ENCODE data around the gene ETNK1. TPM values are rescaled to one million over a fixed set of nuclear protein-coding genes. Genes with fewer than 3 reads are reported as not detected.

The ETNK1 gene
- total and polyA plus RNA-seq, 2 experiments from 2014 or later = 19.0 to 58.5 TPM

GRCh38 chr12:22733756-22734155, 108.8 kb downstream of the ETNK1 start:
- no peaks in the 10 kb centered on the region for H3K27me3 ChIP-seq
- H3K4me2 ChIP-seq = no peak overlapping the region
- H3K79me2 ChIP-seq = no peaks in the 10 kb centered on the region
- H4K20me1 ChIP-seq (ENCODE audit: insufficient read depth, poor library complexity, severe bottlenecking) = no peaks in the 10 kb centered on the region
- DNase-seq (ENCODE audit: low spot score) = no peak
- H3K4me1 ChIP-seq (ENCODE audit: insufficient read depth) = peaks cover 5% of the 10 kb centered on the region
- no peaks in the 10 kb centered on the region for H3K9me3 ChIP-seq (ENCODE audit: low read depth)
- no peak overlapping the region for H3K4me3 ChIP-seq
- TF ChIP-seq CTCF (IDR thresholded peaks at IDR 0.05; ENCODE audit: poor library complexity) (no peak), EZH2 (IDR thresholded peaks at IDR 0.05; ENCODE audit: borderline replicate concordance) (no peak), EZH2phosphoT487 (IDR thresholded peaks at IDR 0.05; ENCODE audit: low read depth, severe bottlenecking, unreplicated experiment) (no peak)
- 86% methylated on average over 7 of the region's 7 CpGs for WGBS (ENCODE audit: low lambda C conversion rate, missing lambda C conversion rate)
- H3K9me2 ChIP-seq (replicated peaks; ENCODE audit: insufficient read depth) = no peaks in the 10 kb centered on the region
- H3K36me3 ChIP-seq (replicated peaks; ENCODE audit: insufficient read depth, low read depth) = no peaks in the 10 kb centered on the region
- H3K27ac ChIP-seq = no peak overlapping the region
- H2AFZ ChIP-seq = no peak overlapping the region

- H3K79me2 ChIP-seq = no peaks in the 10 kb centered on the region
- H3K9me2 ChIP-seq (replicated peaks; ENCODE audit: insufficient read depth) = no peaks in the 10 kb centered on the region
- no peaks in the 10 kb centered on the region for H3K9me3 ChIP-seq (ENCODE audit: low read depth)
- TF ChIP-seq EZH2 (IDR thresholded peaks at IDR 0.05; ENCODE audit: borderline replicate concordance) (no peak), EZH2phosphoT487 (IDR thresholded peaks at IDR 0.05; ENCODE audit: low read depth, severe bottlenecking, unreplicated experiment) (no peak), CTCF (IDR thresholded peaks at IDR 0.05; ENCODE audit: poor library complexity) (no peak)
- no peaks in the 10 kb centered on the region for H3K27me3 ChIP-seq
- no peak overlapping the region for H3K27ac ChIP-seq
- no peak overlapping the region for H3K4me2 ChIP-seq
- 89% methylated on average over 1 of the region's 1 CpG for WGBS (ENCODE audit: low lambda C conversion rate, missing lambda C conversion rate)
- H3K36me3 ChIP-seq (replicated peaks; ENCODE audit: insufficient read depth, low read depth) = no peaks in the 10 kb centered on the region
- no peaks in the 10 kb centered on the region for H3K4me1 ChIP-seq (ENCODE audit: insufficient read depth)
- H2AFZ ChIP-seq = no peak overlapping the region
- H4K20me1 ChIP-seq (ENCODE audit: insufficient read depth, poor library complexity, severe bottlenecking) = no peaks in the 10 kb centered on the region
- H3K4me3 ChIP-seq = no peak overlapping the region
- DNase-seq (ENCODE audit: low spot score) = no peak
Observed at GRCh38 chr12:22738945-22739344, 114.0 kb downstream of the ETNK1 start.

Small RNA genes lying within 50 kb of the gene (small RNA-seq; reads per million reads assigned to genes)
- gene RPS27P22 = not detected

Other genes starting within 250 kb of the ETNK1 start
- gene C2CD5, start 80.6 kb upstream of the ETNK1 start, total RNA-seq = 18.9 and 20.5 TPM in 2 replicates
- gene C2CD5, start 80.6 kb upstream of the ETNK1 start, polyA plus RNA-seq = 7.3 and 11.7 TPM in 2 replicates